Stimulated activated CD4-positive, alpha-beta T cell treated with anti-CD3 and anti-CD28 coated beads, TNF-alpha, amount 100 ng/mL, for 4 hours (primary cell): Measurements from ENCODE around the gene TAF11.
"Not testable (repeated sequence)": the region's sequence is repeated elsewhere in the genome, so short reads cannot be mapped to it uniquely, and the experiment has no call there.

Experiments
- DNase-seq, 3 experiments: peaks; one replicate each; pipeline ENCODE4 v3.0.0-alpha.2; 2020; ENCODE audit warnings: low read depth in 3 of 3

TAF11 gene

DNA sequence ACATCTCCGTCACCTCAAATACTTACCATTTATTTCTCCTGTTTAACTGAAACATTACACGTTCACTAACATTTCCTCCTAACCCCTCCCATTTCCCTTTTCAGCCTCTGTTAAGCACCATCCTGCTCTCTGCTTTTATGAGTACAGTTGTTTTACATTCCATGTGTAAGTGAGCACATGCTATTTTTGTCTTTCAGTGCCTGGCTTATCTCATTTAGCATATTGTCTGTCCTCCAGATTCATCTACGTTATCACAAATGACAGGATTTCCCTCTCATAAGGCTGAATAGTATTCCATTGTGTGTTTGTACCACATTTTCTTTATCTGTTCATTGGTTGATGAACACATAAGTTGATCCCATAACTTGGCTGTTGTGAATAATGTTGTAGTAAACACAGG is 22.7 kb downstream of the TAF11 start:
- DNase-seq, result no peak

- no peak for DNase-seq
Measured at GRCh38 chr6:34864007-34864406, 23.8 kb downstream of the TAF11 start.

GRCh38 chr6:34860776-34861175 is 27.1 kb downstream of the TAF11 start:
- DNase-seq, result no peak

- no peak for DNase-seq
Measured at GRCh38 chr6:34859951-34860350, 27.9 kb downstream of the TAF11 start.

- DNase-seq, result no peak
Measured at GRCh38 chr6:34858681-34859080, 29.2 kb downstream of the TAF11 start.

- no peak for DNase-seq
Measured at GRCh38 chr6:34855463-34855862, 32.4 kb downstream of the TAF11 start.

DNA sequence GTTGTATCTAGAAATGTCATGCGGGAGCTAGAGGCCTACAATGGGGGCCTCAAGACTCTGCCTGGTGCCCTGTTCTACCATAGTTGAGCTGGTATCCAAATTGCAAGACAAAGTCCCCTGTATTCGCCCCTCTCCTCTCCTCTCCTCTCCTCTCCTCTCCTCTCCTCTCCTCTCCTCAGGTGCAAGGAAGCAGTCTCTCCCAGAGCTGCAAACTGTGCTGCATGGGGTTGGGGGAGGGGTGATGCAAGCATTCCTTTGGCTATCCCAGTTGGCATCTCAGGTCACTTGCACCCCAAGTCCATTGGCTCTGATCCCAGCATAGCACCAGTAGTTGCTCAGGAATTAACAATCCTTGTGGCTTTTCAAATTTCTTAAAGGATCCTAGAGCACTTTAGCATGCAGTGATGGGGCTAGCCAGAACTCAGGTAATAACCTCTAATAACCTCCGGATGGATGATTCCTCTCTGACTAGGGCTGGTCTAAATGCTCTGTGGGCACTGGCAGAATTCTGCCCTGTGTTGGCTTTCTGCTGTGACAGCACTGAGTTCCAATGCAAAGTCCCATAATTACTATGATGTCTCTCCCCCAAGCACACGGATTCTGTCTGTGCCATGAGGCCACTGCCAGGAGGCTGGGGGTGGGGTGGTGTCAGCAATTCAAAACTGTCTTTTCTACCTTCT is 35.3 kb downstream of the TAF11 start:
- DNase-seq, result no peak

DNA sequence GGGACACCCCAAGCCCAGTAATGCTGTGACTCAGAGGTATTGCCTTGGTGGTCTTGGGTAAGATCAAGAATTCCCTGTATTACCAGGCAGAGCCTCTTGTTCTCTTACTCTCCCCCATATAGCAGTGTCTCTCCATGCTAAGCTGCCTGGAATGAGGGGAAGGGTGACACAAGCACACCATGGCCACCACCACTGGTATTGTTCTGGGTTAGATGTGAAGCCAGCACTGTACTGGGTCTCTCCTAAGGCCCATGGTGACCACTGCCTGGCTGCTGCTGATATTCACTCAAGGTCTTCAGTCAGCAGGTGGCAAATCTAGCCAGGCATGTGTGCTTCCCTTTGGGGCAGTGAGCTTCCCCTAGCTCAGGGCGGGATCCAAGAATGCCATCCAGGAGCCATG is 36.5 kb downstream of the TAF11 start:
- no peak for DNase-seq

GRCh38 chr6:34849066-34849465 is 38.8 kb downstream of the TAF11 start:
- not testable (repeated sequence) for DNase-seq

- DNase-seq, result no peak
Measured at GRCh38 chr6:34839666-34840352, 48.0 kb downstream of the TAF11 start.

GRCh38 chr6:34837528-34837927 is 50.3 kb downstream of the TAF11 start:
- no peak for DNase-seq

- no peak for DNase-seq
Measured at GRCh38 chr6:34836451-34836850, 51.4 kb downstream of the TAF11 start.

DNA sequence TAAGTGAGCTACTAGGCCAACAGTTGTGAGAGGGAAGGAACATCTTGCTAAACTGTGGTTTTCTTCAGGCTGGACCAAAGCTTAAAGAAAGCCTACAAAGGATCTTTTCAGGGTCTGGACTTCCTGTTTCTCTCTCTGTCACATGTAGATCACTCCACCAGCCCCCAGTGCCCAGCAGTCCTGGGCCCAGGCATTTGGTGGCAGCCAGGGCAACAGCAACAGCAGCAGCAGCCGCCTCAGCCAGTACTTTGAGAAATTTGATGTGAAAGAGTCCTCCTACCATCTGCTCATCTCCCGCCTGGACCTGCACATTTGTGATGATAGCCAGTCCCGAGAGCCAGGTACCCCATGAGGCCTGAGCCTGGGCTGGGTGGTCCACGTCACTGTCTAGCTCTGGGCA is 51.8 kb downstream of the TAF11 start:
- DNase-seq, result no peak

- no peak for DNase-seq
Measured at GRCh38 chr6:34834789-34835518, 52.9 kb downstream of the TAF11 start.

- DNase-seq, result no peak
Measured at GRCh38 chr6:34832942-34833341, 54.9 kb downstream of the TAF11 start.

GRCh38 chr6:34829137-34829536 is 58.7 kb downstream of the TAF11 start:
- no peak for DNase-seq
